ENCODE results near the gene ASPSCR1.

DNA sequence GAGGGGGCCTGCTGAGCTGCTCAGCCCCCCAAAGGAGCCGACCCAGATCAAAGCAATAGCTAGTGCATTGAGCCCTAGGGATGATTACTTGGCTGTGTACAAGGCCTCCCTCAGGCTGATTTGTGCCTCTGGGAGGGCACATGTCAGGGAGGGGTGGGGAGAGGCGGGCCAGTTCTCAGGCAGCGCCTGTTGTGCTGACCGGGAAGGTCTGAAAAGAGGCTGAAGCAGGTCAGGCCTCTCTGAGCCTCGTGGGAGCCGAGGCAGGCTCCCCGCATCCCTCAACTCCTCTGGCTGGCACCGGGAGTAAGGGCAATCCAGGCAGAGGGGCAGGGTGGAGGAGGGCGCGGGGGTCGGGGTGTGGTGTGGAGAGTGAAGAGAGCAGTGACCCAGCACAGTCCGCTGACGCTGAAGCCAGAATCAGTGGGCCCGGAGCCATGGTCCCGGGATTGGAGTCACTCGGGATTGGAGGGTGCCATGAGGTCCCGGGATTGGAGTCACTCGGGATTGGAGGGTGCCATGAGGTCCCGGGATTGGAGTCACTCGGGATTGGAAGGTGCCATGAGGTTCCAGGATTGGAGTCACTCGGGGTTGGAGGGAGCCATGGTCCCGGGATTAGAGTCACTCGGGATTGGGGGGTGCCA is 57.1 kb downstream of the ASPSCR1 start:
- TF ChIP-seq, protein P1, sequence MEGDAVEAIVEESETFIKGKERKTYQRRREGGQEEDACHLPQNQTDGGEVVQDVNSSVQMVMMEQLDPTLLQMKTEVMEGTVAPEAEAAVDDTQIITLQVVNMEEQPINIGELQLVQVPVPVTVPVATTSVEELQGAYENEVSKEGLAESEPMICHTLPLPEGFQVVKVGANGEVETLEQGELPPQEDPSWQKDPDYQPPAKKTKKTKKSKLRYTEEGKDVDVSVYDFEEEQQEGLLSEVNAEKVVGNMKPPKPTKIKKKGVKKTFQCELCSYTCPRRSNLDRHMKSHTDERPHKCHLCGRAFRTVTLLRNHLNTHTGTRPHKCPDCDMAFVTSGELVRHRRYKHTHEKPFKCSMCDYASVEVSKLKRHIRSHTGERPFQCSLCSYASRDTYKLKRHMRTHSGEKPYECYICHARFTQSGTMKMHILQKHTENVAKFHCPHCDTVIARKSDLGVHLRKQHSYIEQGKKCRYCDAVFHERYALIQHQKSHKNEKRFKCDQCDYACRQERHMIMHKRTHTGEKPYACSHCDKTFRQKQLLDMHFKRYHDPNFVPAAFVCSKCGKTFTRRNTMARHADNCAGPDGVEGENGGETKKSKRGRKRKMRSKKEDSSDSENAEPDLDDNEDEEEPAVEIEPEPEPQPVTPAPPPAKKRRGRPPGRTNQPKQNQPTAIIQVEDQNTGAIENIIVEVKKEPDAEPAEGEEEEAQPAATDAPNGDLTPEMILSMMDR (IDR thresholded peaks at IDR 0.05 in 2 of 3, conservative IDR thresholded peaks at IDR 0.05 in 1 of 3; ENCODE audit: control insufficient read depth in 2 of 3, extremely low read depth in 1 of 3, insufficient read depth in 1 of 3, low read depth in 3 of 3, low read length in 3 of 3), result no peak
- TF ChIP-seq PML (IDR thresholded peaks at IDR 0.05; ENCODE audit: low read length) (no peak), HCFC1 (IDR thresholded peaks at IDR 0.05; ENCODE audit: low read length) (no peak), TCF12 (IDR thresholded peaks at IDR 0.05; ENCODE audit: low read depth, low read length) (no peak), POLR2A (IDR thresholded peaks at IDR 0.05; ENCODE audit: low read depth, low read length) (peak; percentile 41; the same call in 1 of the 2 replicates), YY1 (IDR thresholded peaks at IDR 0.05; ENCODE audit: low read depth, low read length) (no peak), POLR2AphosphoS5 (IDR thresholded peaks at IDR 0.05; ENCODE audit: low read length) (0 out of 2 replicates have a peak, but pooled peaks have one; percentile 23)
- TF ChIP-seq, protein P2, sequence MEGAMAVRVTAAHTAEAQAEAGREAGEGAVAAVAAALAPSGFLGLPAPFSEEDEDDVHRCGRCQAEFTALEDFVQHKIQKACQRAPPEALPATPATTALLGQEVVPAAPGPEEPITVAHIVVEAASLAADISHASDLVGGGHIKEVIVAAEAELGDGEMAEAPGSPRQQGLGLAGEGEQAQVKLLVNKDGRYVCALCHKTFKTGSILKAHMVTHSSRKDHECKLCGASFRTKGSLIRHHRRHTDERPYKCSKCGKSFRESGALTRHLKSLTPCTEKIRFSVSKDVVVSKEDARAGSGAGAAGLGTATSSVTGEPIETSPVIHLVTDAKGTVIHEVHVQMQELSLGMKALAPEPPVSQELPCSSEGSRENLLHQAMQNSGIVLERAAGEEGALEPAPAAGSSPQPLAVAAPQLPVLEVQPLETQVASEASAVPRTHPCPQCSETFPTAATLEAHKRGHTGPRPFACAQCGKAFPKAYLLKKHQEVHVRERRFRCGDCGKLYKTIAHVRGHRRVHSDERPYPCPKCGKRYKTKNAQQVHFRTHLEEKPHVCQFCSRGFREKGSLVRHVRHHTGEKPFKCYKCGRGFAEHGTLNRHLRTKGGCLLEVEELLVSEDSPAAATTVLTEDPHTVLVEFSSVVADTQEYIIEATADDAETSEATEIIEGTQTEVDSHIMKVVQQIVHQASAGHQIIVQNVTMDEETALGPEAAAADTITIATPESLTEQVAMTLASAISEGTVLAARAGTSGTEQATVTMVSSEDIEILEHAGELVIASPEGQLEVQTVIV (IDR thresholded peaks at IDR 0.05; ENCODE audit: borderline replicate concordance, partially characterized antibody), result no peak
- TF ChIP-seq, protein P3, sequence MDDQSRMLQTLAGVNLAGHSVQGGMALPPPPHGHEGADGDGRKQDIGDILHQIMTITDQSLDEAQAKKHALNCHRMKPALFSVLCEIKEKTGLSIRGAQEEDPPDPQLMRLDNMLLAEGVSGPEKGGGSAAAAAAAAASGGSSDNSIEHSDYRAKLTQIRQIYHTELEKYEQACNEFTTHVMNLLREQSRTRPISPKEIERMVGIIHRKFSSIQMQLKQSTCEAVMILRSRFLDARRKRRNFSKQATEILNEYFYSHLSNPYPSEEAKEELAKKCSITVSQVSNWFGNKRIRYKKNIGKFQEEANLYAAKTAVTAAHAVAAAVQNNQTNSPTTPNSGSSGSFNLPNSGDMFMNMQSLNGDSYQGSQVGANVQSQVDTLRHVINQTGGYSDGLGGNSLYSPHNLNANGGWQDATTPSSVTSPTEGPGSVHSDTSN (IDR thresholded peaks at IDR 0.05; ENCODE audit: insufficient replicate concordance, low read depth, low read length), result no peak
